Spleen (tissue), 7 donors: ENCODE data around the gene TMEM72.

ENCODE experiments used
- POLR2A ChIP-seq, 3 donors: fragments of 450-650 bp; IDR thresholded peaks; one replicate each; pipeline ENCODE4 v1.5.1; 2017; ENCODE audit warnings: antibody characterized with exemption in 3 of 3, mild to moderate bottlenecking in 1 of 3
- TF ChIP-seq, protein P1 (sequence below), 11 experiments: fragments of 200-600 bp in 7 of 11; fragments of 450-650 bp in 4 of 11; sonication (generic) in 4 of 11; IDR thresholded peaks in 8 of 11; conservative IDR thresholded peaks in 3 of 11; 1 replicate in 7 of 11; 2 replicates in 4 of 11; pipeline versions ENCODE4 v1.4.0 to v1.8.0; 2016 to 2021; ENCODE audit warnings: antibody characterized with exemption in 11 of 11, inconsistent platforms in 4 of 11, mild to moderate bottlenecking in 1 of 11
- donor health status: DM: no; HTN: no; CAD: no; lungs with moderate emphysema.
- donor health status: DM: no; HTN: no; CAD: no.
- donor health status: DM: no; HTN: no; CAD: no.

DNA sequence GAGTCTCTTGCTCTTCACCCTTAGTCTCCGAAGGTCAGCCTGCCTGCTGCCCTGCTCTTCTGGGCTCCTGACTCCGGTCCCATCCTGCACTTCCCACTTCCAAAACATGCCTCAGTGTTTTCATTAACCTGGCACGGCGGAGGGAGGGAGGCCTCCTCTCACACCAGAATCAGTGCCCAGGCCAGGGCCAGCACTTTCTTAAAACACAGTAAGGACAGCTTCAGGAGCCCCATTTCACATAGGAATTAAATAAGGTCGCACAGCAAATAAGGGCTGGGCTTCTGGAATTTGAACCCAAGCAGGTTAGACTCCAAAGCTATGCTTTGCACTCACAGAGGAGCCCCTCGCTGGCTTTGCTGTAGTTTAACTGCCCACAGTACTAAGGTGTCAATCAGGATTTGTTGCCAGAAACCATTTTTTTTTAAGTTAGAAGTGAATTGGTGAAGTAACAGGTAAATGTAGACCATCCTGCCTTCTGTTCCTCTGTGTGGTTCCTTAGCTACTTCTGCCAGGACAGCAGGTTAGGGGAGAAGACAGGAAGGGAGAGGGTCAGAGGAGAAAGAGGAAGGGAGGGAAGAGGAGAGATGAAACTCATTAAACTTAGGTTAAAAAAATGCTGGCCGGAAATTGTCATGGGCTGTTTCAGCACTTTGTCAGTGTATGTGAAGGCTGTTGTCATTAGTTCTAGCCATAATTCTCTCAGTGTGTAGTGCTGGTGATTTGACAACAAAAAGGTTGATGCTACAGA lies 49.5 kb downstream of the TMEM72 start:
- TF ChIP-seq, protein P1, sequence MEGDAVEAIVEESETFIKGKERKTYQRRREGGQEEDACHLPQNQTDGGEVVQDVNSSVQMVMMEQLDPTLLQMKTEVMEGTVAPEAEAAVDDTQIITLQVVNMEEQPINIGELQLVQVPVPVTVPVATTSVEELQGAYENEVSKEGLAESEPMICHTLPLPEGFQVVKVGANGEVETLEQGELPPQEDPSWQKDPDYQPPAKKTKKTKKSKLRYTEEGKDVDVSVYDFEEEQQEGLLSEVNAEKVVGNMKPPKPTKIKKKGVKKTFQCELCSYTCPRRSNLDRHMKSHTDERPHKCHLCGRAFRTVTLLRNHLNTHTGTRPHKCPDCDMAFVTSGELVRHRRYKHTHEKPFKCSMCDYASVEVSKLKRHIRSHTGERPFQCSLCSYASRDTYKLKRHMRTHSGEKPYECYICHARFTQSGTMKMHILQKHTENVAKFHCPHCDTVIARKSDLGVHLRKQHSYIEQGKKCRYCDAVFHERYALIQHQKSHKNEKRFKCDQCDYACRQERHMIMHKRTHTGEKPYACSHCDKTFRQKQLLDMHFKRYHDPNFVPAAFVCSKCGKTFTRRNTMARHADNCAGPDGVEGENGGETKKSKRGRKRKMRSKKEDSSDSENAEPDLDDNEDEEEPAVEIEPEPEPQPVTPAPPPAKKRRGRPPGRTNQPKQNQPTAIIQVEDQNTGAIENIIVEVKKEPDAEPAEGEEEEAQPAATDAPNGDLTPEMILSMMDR (IDR thresholded peaks at IDR 0.05 in 8 of 11, conservative IDR thresholded peaks at IDR 0.05 in 3 of 11), result no peak
- no peak for TF ChIP-seq POLR2A (IDR thresholded peaks at IDR 0.05)
